ENCODE data around the gene CCDC142. TPM values are rescaled to one million over a fixed set of nuclear protein-coding genes. Genes with fewer than 3 reads are reported as not detected.

CCDC142 gene
- polyA plus RNA-seq, 1 donor (not counting 4 experiments of a cell fraction or from before 2014, with no cell fraction given), result 4.7 TPM

- Histone ChIP-seq H3K9me1 (ENCODE audit: control insufficient read depth, extremely low read depth, insufficient read depth, low read length) (no peaks in the 10 kb centered on the region), H3K4me3 (ENCODE audit: control insufficient read depth in 2 of 3, extremely low read depth in 1 of 3, insufficient read depth in 2 of 3, low read depth in 1 of 3, low read length in 3 of 3) (no peak overlapping the region), H3K4me1 (ENCODE audit: control insufficient read depth, extremely low read depth, insufficient read depth, low read length) (peaks cover 28% of the 10 kb centered on the region), H3K27me3 (ENCODE audit: control insufficient read depth, extremely low read depth, insufficient read depth, low read length) (peaks cover 6% of the 10 kb centered on the region), H4K20me1 (ENCODE audit: control insufficient read depth, extremely low read depth, insufficient read depth, low read length) (no peaks in the 10 kb centered on the region), H3K4me2 (ENCODE audit: control insufficient read depth, extremely low read depth, insufficient read depth, low read depth, low read length) (no peak overlapping the region), H3K9ac (ENCODE audit: control insufficient read depth, extremely low read depth, insufficient read depth, low read length) (no peak overlapping the region), H3K79me2 (ENCODE audit: control insufficient read depth, insufficient read depth, low read length) (peaks cover 23% of the 10 kb centered on the region), H3K9me3 (ENCODE audit: control insufficient read depth, low read depth, low read length) (no peaks in the 10 kb centered on the region), H3K27ac (ENCODE audit: control insufficient read depth, insufficient read depth, low read length) (no peak overlapping the region), H2AFZ (ENCODE audit: control insufficient read depth, low read length) (no peak overlapping the region), H3K36me3 (ENCODE audit: control insufficient read depth in 2 of 2, extremely low read depth in 1 of 2, insufficient read depth in 2 of 2, low read length in 2 of 2) (peaks cover 12 to 30% of the 10 kb centered on the region in 2 experiments)
- dilution Hi-C loops (cut with MboI; ENCODE audit: extremely low pct_ligation_motif_present, low sequenced_read_pairs), result no loop called here
- TF ChIP-seq, protein P1, sequence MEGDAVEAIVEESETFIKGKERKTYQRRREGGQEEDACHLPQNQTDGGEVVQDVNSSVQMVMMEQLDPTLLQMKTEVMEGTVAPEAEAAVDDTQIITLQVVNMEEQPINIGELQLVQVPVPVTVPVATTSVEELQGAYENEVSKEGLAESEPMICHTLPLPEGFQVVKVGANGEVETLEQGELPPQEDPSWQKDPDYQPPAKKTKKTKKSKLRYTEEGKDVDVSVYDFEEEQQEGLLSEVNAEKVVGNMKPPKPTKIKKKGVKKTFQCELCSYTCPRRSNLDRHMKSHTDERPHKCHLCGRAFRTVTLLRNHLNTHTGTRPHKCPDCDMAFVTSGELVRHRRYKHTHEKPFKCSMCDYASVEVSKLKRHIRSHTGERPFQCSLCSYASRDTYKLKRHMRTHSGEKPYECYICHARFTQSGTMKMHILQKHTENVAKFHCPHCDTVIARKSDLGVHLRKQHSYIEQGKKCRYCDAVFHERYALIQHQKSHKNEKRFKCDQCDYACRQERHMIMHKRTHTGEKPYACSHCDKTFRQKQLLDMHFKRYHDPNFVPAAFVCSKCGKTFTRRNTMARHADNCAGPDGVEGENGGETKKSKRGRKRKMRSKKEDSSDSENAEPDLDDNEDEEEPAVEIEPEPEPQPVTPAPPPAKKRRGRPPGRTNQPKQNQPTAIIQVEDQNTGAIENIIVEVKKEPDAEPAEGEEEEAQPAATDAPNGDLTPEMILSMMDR (optimal IDR thresholded peaks at IDR 0.05 in 1 of 3, IDR thresholded peaks at IDR 0.05 in 1 of 3, conservative IDR thresholded peaks at IDR 0.05 in 1 of 3; ENCODE audit: extremely low read depth in 1 of 3, insufficient read depth in 2 of 3, low read length in 3 of 3), result no peak
- no peak for TF ChIP-seq EZH2 (IDR thresholded peaks at IDR 0.05; ENCODE audit: low read length)
- FAIRE-seq, result no peak
- DNase-seq (ENCODE audit: low read depth, low spot score), result no peak
These were observed 41.2 kb upstream of the CCDC142 start for GRCh38 chr2:74524005-74524404.

- Histone ChIP-seq H3K4me3 (ENCODE audit: control insufficient read depth in 2 of 3, extremely low read depth in 1 of 3, insufficient read depth in 2 of 3, low read depth in 1 of 3, low read length in 3 of 3) (no peak overlapping the region), H3K79me2 (ENCODE audit: control insufficient read depth, insufficient read depth, low read length) (peaks cover 8% of the 10 kb centered on the region), H3K9me3 (ENCODE audit: control insufficient read depth, low read depth, low read length) (no peaks in the 10 kb centered on the region), H3K4me1 (ENCODE audit: control insufficient read depth, extremely low read depth, insufficient read depth, low read length) (peaks cover 17% of the 10 kb centered on the region), H3K4me2 (ENCODE audit: control insufficient read depth, extremely low read depth, insufficient read depth, low read depth, low read length) (no peak overlapping the region), H3K9ac (ENCODE audit: control insufficient read depth, extremely low read depth, insufficient read depth, low read length) (no peak overlapping the region), H3K36me3 (ENCODE audit: control insufficient read depth in 2 of 2, extremely low read depth in 1 of 2, insufficient read depth in 2 of 2, low read length in 2 of 2) (peaks cover 9 to 20% of the 10 kb centered on the region in 2 experiments), H2AFZ (ENCODE audit: control insufficient read depth, low read length) (no peak overlapping the region), H3K27ac (ENCODE audit: control insufficient read depth, insufficient read depth, low read length) (no peak overlapping the region), H3K9me1 (ENCODE audit: control insufficient read depth, extremely low read depth, insufficient read depth, low read length) (no peaks in the 10 kb centered on the region), H3K27me3 (ENCODE audit: control insufficient read depth, extremely low read depth, insufficient read depth, low read length) (peaks cover 6% of the 10 kb centered on the region), H4K20me1 (ENCODE audit: control insufficient read depth, extremely low read depth, insufficient read depth, low read length) (no peaks in the 10 kb centered on the region)
- FAIRE-seq (no peak), DNase-seq (ENCODE audit: low read depth, low spot score) (no peak)
- TF ChIP-seq, protein P1 (optimal IDR thresholded peaks at IDR 0.05 in 1 of 3, IDR thresholded peaks at IDR 0.05 in 1 of 3, conservative IDR thresholded peaks at IDR 0.05 in 1 of 3; ENCODE audit: extremely low read depth in 1 of 3, insufficient read depth in 2 of 3, low read length in 3 of 3), result no peak
- no peak for TF ChIP-seq EZH2 (IDR thresholded peaks at IDR 0.05; ENCODE audit: low read length)
- dilution Hi-C loops (cut with MboI; ENCODE audit: extremely low pct_ligation_motif_present, low sequenced_read_pairs), result no loop called here
These were observed 39.7 kb upstream of the CCDC142 start for GRCh38 chr2:74522516-74522915.

All from keratinocyte (primary cell).